Activated T-helper 2 cell treated with anti-CD3 and anti-CD28 coated beads, Interferon-gamma antibody, Interleukin-2, Interleukin-4, amounts not matched to agents 10 μg/mL and 5 μg/mL and 100 μg/mL, durations not matched to agents 14 hours and 24 hours and 36 hours (primary cell): ENCODE data around the gene RABAC1. TPM values are rescaled to one million over a fixed set of nuclear protein-coding genes. Genes with fewer than 3 reads are reported as not detected.
A peak's percentile ranks its signal among the peaks of the same experiment; 100 is the strongest.
"Not testable (repeated sequence)": the region's sequence is repeated elsewhere in the genome, so short reads cannot be mapped to it uniquely, and the experiment has no call there.

ENCODE experiments used
- DNase-seq: peaks from one replicate; pipeline ENCODE4 v3.0.0; 2021; ENCODE audit warnings: low spot score
- H3K27ac Mint-ChIP-seq: one replicate; pipeline ENCODE4 v1.8.0; 2021; ENCODE audit warnings: mixed read lengths
- H3K27me3 Mint-ChIP-seq: one replicate; pipeline ENCODE4 v1.8.0; 2021; ENCODE audit warnings: low read depth, mixed read lengths
- H3K36me3 Mint-ChIP-seq: one replicate; pipeline ENCODE4 v1.8.0; 2021; ENCODE audit warnings: low read depth, mixed read lengths
- H3K4me1 Mint-ChIP-seq: one replicate; pipeline ENCODE4 v1.8.0; 2021; ENCODE audit warnings: low read depth, mixed read lengths
- H3K4me3 Mint-ChIP-seq: one replicate; pipeline ENCODE4 v1.8.0; 2021; ENCODE audit warnings: low read depth, mild to moderate bottlenecking, moderate library complexity, mixed read lengths
- H3K9me3 Mint-ChIP-seq: one replicate; pipeline ENCODE4 v1.8.0; 2021; ENCODE audit warnings: mixed read lengths
- intact Hi-C: fragments of 100-400 bp; cut with micrococcal nuclease; formaldehyde crosslinking; loops from one replicate; pipeline ENCODE4 v1.15.1; 2023
- total RNA-seq: library from RNA; stranded (reverse); gene quantifications from 2 replicates; pipeline ENCODE4 v1.2.3, GENCODE V29; 2022

Gene RABAC1
- total RNA-seq, 1 donor from 2014 or later: 54.0 TPM

DNA sequence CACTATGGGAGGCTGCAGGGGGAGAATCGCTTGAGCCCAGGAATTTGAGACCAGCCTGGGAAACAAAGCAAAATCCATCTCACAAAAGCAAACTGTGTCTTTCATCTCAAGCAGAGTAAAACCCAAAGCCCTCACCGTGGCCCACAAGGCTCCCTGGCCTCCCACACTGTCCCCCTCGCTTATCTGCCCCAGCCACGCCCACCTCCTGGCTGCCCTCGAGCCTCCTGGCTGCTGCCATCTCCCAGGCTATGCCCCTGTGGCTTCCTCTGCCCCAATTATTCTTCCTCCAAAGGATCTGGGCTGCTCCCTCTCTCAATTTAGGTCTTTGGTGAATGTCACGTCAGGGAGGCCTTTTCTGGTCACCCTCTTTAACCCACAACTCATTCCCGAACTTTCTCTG, 3.6 kb downstream of the RABAC1 start:
- no peak for DNase-seq
- Mint-ChIP-seq H3K36me3 (no peaks in the 10 kb centered on the region), H3K27me3 (no peaks in the 10 kb centered on the region), H3K9me3 (no peaks in the 10 kb centered on the region), H3K27ac (no peak overlapping the region), H3K4me1 (peaks cover 17% of the 10 kb centered on the region), H3K4me3 (no peak overlapping the region)
- intact Hi-C loops: no loop called here

DNA sequence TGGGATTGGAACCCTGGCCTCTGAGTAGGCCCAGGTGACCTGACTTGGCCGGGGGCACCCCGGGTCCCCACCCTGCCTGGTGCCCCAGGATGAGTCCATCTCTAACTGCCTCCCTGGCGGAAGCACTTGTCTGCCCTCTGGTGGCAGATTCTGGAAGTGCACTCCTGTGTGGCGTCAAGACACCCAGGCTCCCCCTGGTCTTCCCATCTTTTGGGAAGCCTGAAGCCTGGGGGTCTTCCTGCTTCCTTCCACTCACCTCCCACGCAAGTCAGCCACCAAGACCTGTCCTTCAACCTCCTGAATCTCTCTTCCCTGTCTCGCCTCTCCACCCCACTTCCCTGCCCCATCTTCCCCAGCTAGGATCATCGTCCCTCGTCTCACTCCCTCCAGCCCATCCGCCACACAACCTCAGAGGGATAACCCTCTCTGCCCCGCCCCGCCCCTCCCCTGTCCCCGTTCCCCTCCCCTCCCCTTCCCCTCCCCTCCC, 7.4 kb downstream of the RABAC1 start:
- H3K27ac Mint-ChIP-seq: peak overlapping the region; percentile 14
- H3K4me3 Mint-ChIP-seq: no peak overlapping the region

DNA sequence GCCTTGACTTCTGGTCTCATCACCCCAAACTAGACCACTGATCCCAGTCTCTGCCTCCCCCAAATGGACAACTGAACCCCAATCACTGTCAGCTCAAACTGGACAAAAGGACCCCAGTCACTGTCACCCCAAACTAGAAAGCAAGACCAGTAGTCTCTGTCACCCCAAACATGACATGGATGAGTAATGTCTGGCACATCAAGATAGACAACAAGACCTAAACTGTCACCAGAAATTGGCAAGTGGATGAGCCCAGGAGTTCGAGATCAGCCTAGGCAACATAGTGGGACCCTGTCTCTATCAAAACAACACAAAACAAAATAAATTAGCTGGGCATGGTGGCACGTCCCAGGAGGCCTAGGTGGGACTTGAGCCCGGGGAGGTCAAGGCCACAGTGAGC, 12.0 kb downstream of the RABAC1 start:
- H3K27ac Mint-ChIP-seq: peak overlapping the region; percentile 85
- peak overlapping the region; percentile 44 for H3K4me3 Mint-ChIP-seq
- H3K36me3 Mint-ChIP-seq: no peaks in the 10 kb centered on the region
- H3K9me3 Mint-ChIP-seq: no peaks in the 10 kb centered on the region
- peaks cover 42% of the 10 kb centered on the region for H3K4me1 Mint-ChIP-seq
- H3K27me3 Mint-ChIP-seq: no peaks in the 10 kb centered on the region
- no peak for DNase-seq
- intact Hi-C loops: loop anchor here (5.0 kb wide), 1 partner anchor 685 kb away; the partner anchor contains the start of gene HNRNPUL1

More for the DNA sequence above, 7.4 kb downstream of the RABAC1 start:
- no peaks in the 10 kb centered on the region for H3K36me3 Mint-ChIP-seq
- H3K9me3 Mint-ChIP-seq: no peaks in the 10 kb centered on the region
- intact Hi-C loops: loop anchor here (1.0 to 5.0 kb wide), 3 partner anchors 17 to 159 kb away; no protein-coding TSS in a partner anchor
- peak; percentile 75 for DNase-seq
- no peaks in the 10 kb centered on the region for H3K27me3 Mint-ChIP-seq
- H3K4me1 Mint-ChIP-seq: peaks cover 18% of the 10 kb centered on the region

DNA sequence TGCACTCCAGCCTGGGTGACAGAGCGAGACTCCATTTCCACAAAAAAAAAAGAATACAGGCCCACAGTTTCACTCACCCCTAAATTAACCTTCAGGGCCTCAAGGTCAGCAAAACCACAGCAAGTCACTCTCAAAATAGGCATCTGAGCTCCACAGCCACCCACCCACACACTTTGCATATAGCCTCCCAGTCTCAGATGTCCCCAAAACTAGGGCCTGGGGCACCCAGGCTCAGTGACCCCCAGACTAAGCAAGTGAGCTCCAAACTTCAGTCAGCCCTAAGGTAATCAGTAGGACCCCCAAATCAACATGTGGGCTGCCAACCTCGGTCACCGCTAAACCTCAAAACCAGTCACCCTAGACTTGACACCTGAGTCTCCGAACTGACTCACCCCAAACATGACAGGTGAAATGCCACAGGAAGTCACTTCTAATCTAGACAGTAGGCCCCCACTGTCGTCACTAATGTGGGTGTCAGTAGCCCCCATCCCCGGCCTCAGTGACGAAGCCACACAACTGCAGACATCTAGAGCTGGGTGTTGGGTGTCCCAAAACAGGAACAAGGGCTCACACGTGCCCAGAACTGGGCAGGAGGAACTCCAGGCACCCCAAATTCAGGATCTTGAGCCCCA, 13.9 kb downstream of the RABAC1 start:
- Mint-ChIP-seq H3K27ac (peak overlapping the region; percentile 97), H3K9me3 (no peaks in the 10 kb centered on the region), H3K4me3 (peak overlapping the region; percentile 13), H3K4me1 (peaks cover 44% of the 10 kb centered on the region), H3K27me3 (peaks cover 6% of the 10 kb centered on the region), H3K36me3 (no peaks in the 10 kb centered on the region)
- peak; percentile 67 for DNase-seq
- intact Hi-C loops: loop anchor here (1.0 to 5.0 kb wide), 5 partner anchors 58 to 683 kb away; partner anchors contain the start of gene HNRNPUL1

- no peaks in the 10 kb centered on the region for H3K9me3 Mint-ChIP-seq
- no peak for DNase-seq
These were observed 14.8 kb downstream of the RABAC1 start for GRCh38 chr19:41944336-41944735.

DNA sequence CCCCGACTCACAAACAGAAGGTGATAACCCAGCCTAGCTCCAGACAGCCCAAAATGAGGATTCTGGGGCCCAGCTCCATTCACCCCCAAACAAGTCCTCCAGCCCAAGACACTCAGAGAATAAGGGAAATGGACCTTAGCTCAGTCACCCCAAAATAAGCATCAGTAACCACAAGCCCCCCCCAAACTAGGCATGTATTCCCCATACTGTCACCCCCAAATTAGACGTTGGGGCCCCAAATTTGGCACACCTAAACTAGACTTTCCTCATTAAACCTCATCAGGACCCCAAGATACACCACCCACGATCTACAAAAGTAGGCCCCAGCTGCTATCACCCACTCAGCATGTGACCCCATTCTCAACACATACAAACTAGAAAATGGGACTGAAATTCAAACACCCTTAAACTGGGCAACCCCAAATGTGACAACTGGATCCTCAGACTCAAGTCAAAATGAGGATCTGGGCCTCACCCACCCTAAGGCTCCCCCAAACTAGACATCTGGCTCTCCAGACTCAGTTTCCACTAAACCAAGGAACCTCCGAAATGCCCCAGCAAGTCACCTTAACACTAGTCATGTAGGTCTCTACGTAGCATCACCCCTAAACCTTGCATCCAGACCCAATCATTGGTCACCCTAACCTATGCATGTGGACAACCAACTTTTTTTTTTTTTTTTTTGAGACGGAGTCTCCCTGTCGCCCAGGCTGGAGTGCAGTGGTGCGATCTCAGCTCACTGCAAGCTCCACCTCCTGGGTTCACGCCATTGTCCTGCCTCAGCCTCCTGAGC, 17.5 kb downstream of the RABAC1 start:
- Mint-ChIP-seq H3K27me3 (peaks cover 11% of the 10 kb centered on the region), H3K9me3 (no peaks in the 10 kb centered on the region), H3K36me3 (no peaks in the 10 kb centered on the region), H3K4me1 (peaks cover 37% of the 10 kb centered on the region), H3K4me3 (peak overlapping the region; percentile 63), H3K27ac (peak overlapping the region; percentile 36)
- no peak for DNase-seq
- intact Hi-C loops: no loop called here

More at GRCh38 chr19:41944336-41944735, 14.8 kb downstream of the RABAC1 start:
- H3K27me3 Mint-ChIP-seq: peaks cover 6% of the 10 kb centered on the region
- intact Hi-C loops: loop anchor here (2.0 kb wide), 1 partner anchor 74 kb away; no protein-coding TSS in a partner anchor
- H3K4me3 Mint-ChIP-seq: no peak overlapping the region
- H3K4me1 Mint-ChIP-seq: peaks cover 44% of the 10 kb centered on the region
- H3K27ac Mint-ChIP-seq: peak overlapping the region; percentile 97
- no peaks in the 10 kb centered on the region for H3K36me3 Mint-ChIP-seq

- Mint-ChIP-seq H3K4me1 (peaks cover 37% of the 10 kb centered on the region), H3K27me3 (peaks cover 13% of the 10 kb centered on the region), H3K4me3 (peak overlapping the region; percentile 78), H3K9me3 (no peaks in the 10 kb centered on the region), H3K27ac (peak overlapping the region; percentile 88), H3K36me3 (no peaks in the 10 kb centered on the region)
- intact Hi-C loops: no loop called here
- DNase-seq: no peak
These were observed 18.3 kb downstream of the RABAC1 start for GRCh38 chr19:41940731-41941409.

- H3K36me3 Mint-ChIP-seq: no peaks in the 10 kb centered on the region
- peak overlapping the region; percentile 78 for H3K4me3 Mint-ChIP-seq
- peaks cover 34% of the 10 kb centered on the region for H3K4me1 Mint-ChIP-seq
- intact Hi-C loops: no loop called here
- H3K9me3 Mint-ChIP-seq: no peaks in the 10 kb centered on the region
- no peak for DNase-seq
- H3K27me3 Mint-ChIP-seq: peaks cover 18% of the 10 kb centered on the region
- peak overlapping the region; percentile 88 for H3K27ac Mint-ChIP-seq
These were observed 19.0 kb downstream of the RABAC1 start for GRCh38 chr19:41939861-41940730.

DNA sequence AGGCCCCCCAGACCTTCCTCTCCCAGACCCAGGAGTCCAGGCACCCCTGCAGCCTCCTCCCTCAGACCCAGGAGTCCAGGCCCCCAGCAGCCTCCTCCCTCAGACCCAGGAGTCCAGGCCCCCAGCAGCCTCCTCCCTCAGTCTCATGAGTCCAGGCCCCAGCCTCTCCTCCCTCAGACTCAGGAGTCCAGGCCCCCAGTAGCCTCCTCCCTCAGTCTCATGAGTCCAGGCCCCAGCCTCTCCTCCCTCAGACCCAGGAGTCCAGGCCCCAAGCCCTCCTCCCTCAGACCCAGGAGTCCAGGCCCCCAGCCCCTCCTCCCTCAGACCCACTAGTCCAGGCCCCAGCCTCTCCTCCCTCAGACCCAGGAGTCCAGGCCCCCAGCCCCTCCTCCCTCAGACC, 19.9 kb downstream of the RABAC1 start:
- intact Hi-C loops, H3K36me3 Mint-ChIP-seq, H3K27ac Mint-ChIP-seq, H3K4me3 Mint-ChIP-seq, DNase-seq, H3K9me3 Mint-ChIP-seq: not testable (repeated sequence)
- Mint-ChIP-seq H3K4me1 (peaks cover 34% of the 10 kb centered on the region), H3K27me3 (peaks cover 19% of the 10 kb centered on the region)

GRCh38 chr19:41937525-41938468, 21.3 kb downstream of the RABAC1 start:
- Mint-ChIP-seq H3K4me3 (no peak overlapping the region), H3K9me3 (no peaks in the 10 kb centered on the region), H3K4me1 (peaks cover 38% of the 10 kb centered on the region), H3K27ac (peak overlapping the region; percentile 10), H3K27me3 (peaks cover 24% of the 10 kb centered on the region), H3K36me3 (no peaks in the 10 kb centered on the region)
- intact Hi-C loops: no loop called here
- no peak for DNase-seq

GRCh38 chr19:41936961-41937360, 22.2 kb downstream of the RABAC1 start:
- Mint-ChIP-seq H3K27ac (peak overlapping the region; percentile 14), H3K4me1 (peaks cover 38% of the 10 kb centered on the region), H3K4me3 (no peak overlapping the region), H3K27me3 (peaks cover 26% of the 10 kb centered on the region), H3K9me3 (no peaks in the 10 kb centered on the region), H3K36me3 (no peaks in the 10 kb centered on the region)
- no peak for DNase-seq
- intact Hi-C loops: no loop called here
